OCI-LY1 (cell line): ENCODE results near the gene PTPMT1.

Source experiments
- H2AFZ ChIP-seq: fragments of 200-600 bp; sonication (generic), shearing (Covaris generic); 2 replicates; pipeline ENCODE4 v1.6.0; 2014; ENCODE audit warnings: antibody characterized with exemption, mild to moderate bottlenecking, low read length
- H3F3A ChIP-seq: fragments of 200-600 bp; sonication (generic), shearing (Covaris generic); 2 replicates; pipeline ENCODE4 v1.6.0; 2014; ENCODE audit warnings: mild to moderate bottlenecking, antibody characterized with exemption, low read length, moderate library complexity; ENCODE audit not compliant: insufficient read depth
- H3K27ac ChIP-seq: fragments of 200-600 bp; sonication (generic); 2 replicates; pipeline ENCODE4 v1.5.1; 2014; ENCODE audit warnings: low read length, mixed run types, mild to moderate bottlenecking, low read depth; ENCODE audit not compliant: poor library complexity, severe bottlenecking
- H3K27me3 ChIP-seq: fragments of 200-600 bp; sonication (generic); 2 replicates; pipeline ENCODE4 v1.6.0; 2014; ENCODE audit warnings: antibody characterized with exemption, mild to moderate bottlenecking, low read length, moderate library complexity; ENCODE audit not compliant: insufficient read depth
- H3K36me3 ChIP-seq: fragments of 200-600 bp; sonication (generic); 2 replicates; pipeline ENCODE4 v1.6.1; 2014; ENCODE audit warnings: mild to moderate bottlenecking, antibody characterized with exemption, low read length, moderate library complexity, mixed read lengths; ENCODE audit not compliant: insufficient read depth
- H3K4me1 ChIP-seq: fragments of 200-600 bp; sonication (generic); 2 replicates; pipeline ENCODE4 v1.5.1; 2014; ENCODE audit warnings: mild to moderate bottlenecking, low read length, moderate library complexity; ENCODE audit not compliant: insufficient read depth, severe bottlenecking
- H3K4me2 ChIP-seq: fragments of 200-600 bp; sonication (generic), shearing (Covaris generic); 2 replicates; pipeline ENCODE4 v1.6.1; 2014; ENCODE audit warnings: low read length
- H3K4me3 ChIP-seq: fragments of 200-600 bp; sonication (generic); 2 replicates; pipeline ENCODE4 v1.5.1; 2014; ENCODE audit warnings: low read length, low read depth, mild to moderate bottlenecking, mixed read lengths; ENCODE audit not compliant: poor library complexity, severe bottlenecking
- H3K79me2 ChIP-seq: fragments of 200-600 bp; shearing (Covaris generic); 2 replicates; pipeline ENCODE4 v1.6.1; 2016; ENCODE audit warnings: mixed run types, low read length, mixed read lengths; ENCODE audit not compliant: insufficient read depth
- H3K9ac ChIP-seq: fragments of 200-600 bp; sonication (generic), shearing (Covaris generic); 2 replicates; pipeline ENCODE4 v1.6.1; 2014; ENCODE audit warnings: mild to moderate bottlenecking, low read length, mixed read lengths
- H3K9me2 ChIP-seq: fragments of 200-600 bp; sonication (generic), shearing (Covaris generic); 2 replicates; pipeline ENCODE4 v1.6.1; 2014; ENCODE audit warnings: low read depth, mild to moderate bottlenecking, low read length, mixed read lengths
- H3K9me3 ChIP-seq: fragments of 200-600 bp; shearing (Covaris generic); 2 replicates; pipeline ENCODE4 v1.6.1; 2014; ENCODE audit warnings: low read length, mixed read lengths
- H4K20me1 ChIP-seq: fragments of 200-600 bp; sonication (generic), shearing (Covaris generic); 2 replicates; pipeline ENCODE4 v1.6.0; 2016; ENCODE audit warnings: mild to moderate bottlenecking, low read length; ENCODE audit not compliant: insufficient read depth
- CTCF ChIP-seq: fragments of 200-600 bp; sonication (generic), shearing (Covaris generic); IDR thresholded peaks from 2 replicates; pipeline ENCODE4 v1.5.1; 2017; ENCODE audit warnings: mild to moderate bottlenecking, antibody characterized with exemption, low read length, moderate library complexity, mixed read lengths
- EZH2 ChIP-seq: fragments of 200-600 bp; sonication (generic), shearing (Covaris generic); IDR thresholded peaks from 2 replicates; pipeline ENCODE4 v1.8.0; 2017; ENCODE audit warnings: borderline replicate concordance, mixed run types, mild to moderate bottlenecking, antibody characterized with exemption, low read length, moderate library complexity, mixed read lengths

Gene PTPMT1

GRCh38 chr11:47587039-47587716 is 21.8 kb downstream of the PTPMT1 start:
- H3K27ac ChIP-seq, result no peak overlapping the region
- H3K36me3 ChIP-seq, result peaks cover 32% of the 10 kb centered on the region

GRCh38 chr11:47587723-47588326 is 22.4 kb downstream of the PTPMT1 start:
- Histone ChIP-seq H3K4me3 (no peak overlapping the region), H2AFZ (no peak overlapping the region), H4K20me1 (no peaks in the 10 kb centered on the region), H3K4me2 (no peak overlapping the region), H3K27ac (no peak overlapping the region), H3K9ac (no peak overlapping the region), H3K27me3 (no peaks in the 10 kb centered on the region), H3K36me3 (peaks cover 26% of the 10 kb centered on the region), H3K4me1 (no peaks in the 10 kb centered on the region), H3K79me2 (no peaks in the 10 kb centered on the region), H3K9me2 (no peaks in the 10 kb centered on the region), H3F3A (0 out of 2 replicates have a peak, but pooled peaks cover 4% of the 10 kb centered on the region), H3K9me3 (no peaks in the 10 kb centered on the region)
- no peak for TF ChIP-seq CTCF

More at GRCh38 chr11:47587039-47587716, 21.8 kb downstream of the PTPMT1 start:
- H3F3A ChIP-seq, result 0 out of 2 replicates have a peak, but pooled peaks cover 4% of the 10 kb centered on the region
- no peak overlapping the region for H2AFZ ChIP-seq
- no peaks in the 10 kb centered on the region for H4K20me1 ChIP-seq
- no peaks in the 10 kb centered on the region for H3K27me3 ChIP-seq
- H3K4me1 ChIP-seq, result no peaks in the 10 kb centered on the region
- H3K4me3 ChIP-seq, result no peak overlapping the region
- H3K9me2 ChIP-seq, result no peaks in the 10 kb centered on the region
- H3K9ac ChIP-seq, result no peak overlapping the region
- no peak overlapping the region for H3K4me2 ChIP-seq
- no peak for TF ChIP-seq EZH2
- no peak for TF ChIP-seq CTCF
- H3K9me3 ChIP-seq, result no peaks in the 10 kb centered on the region
- no peaks in the 10 kb centered on the region for H3K79me2 ChIP-seq

- no peak overlapping the region for H3K4me2 ChIP-seq
- H3K9ac ChIP-seq, result no peak overlapping the region
These were observed 23.7 kb downstream of the PTPMT1 start for GRCh38 chr11:47589118-47589517.

More at GRCh38 chr11:47589118-47589517, 23.7 kb downstream of the PTPMT1 start:
- Histone ChIP-seq H3F3A (0 out of 2 replicates have a peak, but pooled peaks cover 1% of the 10 kb centered on the region), H3K36me3 (peaks cover 13% of the 10 kb centered on the region), H4K20me1 (no peaks in the 10 kb centered on the region), H3K9me3 (no peaks in the 10 kb centered on the region), H3K79me2 (no peaks in the 10 kb centered on the region), H3K27ac (no peak overlapping the region), H3K4me1 (no peaks in the 10 kb centered on the region), H2AFZ (no peak overlapping the region), H3K27me3 (peaks cover 4% of the 10 kb centered on the region; the same call in 1 of the 2 replicates), H3K9me2 (no peaks in the 10 kb centered on the region), H3K4me3 (no peak overlapping the region)
- TF ChIP-seq CTCF, result no peak
- TF ChIP-seq EZH2, result no peak
